SW480 (cell line): ENCODE measurements around the gene ADAP1.

Source experiments
- DNase-seq: peaks from one replicate; pipeline ENCODE4 v3.0.0-alpha.2; 2016; ENCODE audit warnings: low spot score

ADAP1 gene

GRCh38 chr7:861222-861621 is 93.3 kb downstream of the ADAP1 start:
- no peak for DNase-seq

GRCh38 chr7:860149-860548 is 94.3 kb downstream of the ADAP1 start:
- no peak for DNase-seq

- peak; percentile 45 for DNase-seq
These were observed 95.0 kb downstream of the ADAP1 start for GRCh38 chr7:859359-860030.

GRCh38 chr7:857661-858060 is 96.8 kb downstream of the ADAP1 start:
- DNase-seq, result no peak

GRCh38 chr7:856444-857095 is 97.9 kb downstream of the ADAP1 start:
- DNase-seq, result no peak

GRCh38 chr7:855686-856369 is 98.7 kb downstream of the ADAP1 start:
- no peak for DNase-seq

- no peak for DNase-seq
These were observed 100.2 kb downstream of the ADAP1 start for GRCh38 chr7:854118-854775.

- DNase-seq, result no peak
These were observed 100.9 kb downstream of the ADAP1 start for GRCh38 chr7:853366-854117.

- no peak for DNase-seq
These were observed 103.3 kb downstream of the ADAP1 start for GRCh38 chr7:851204-851603.

GRCh38 chr7:849781-850180 is 104.7 kb downstream of the ADAP1 start:
- DNase-seq, result no peak

- no peak for DNase-seq
These were observed 105.3 kb downstream of the ADAP1 start for GRCh38 chr7:849145-849544.
